ENCODE data around the gene ADAMTSL1.

- no peak for TF ChIP-seq CTCF (IDR thresholded peaks at IDR 0.05; ENCODE audit: insufficient read depth, low read depth, low read length)
- TF ChIP-seq EZH2 (IDR thresholded peaks at IDR 0.05; ENCODE audit: insufficient read depth, low read length): no peak
Measured at GRCh38 chr9:18771011-18771410, 297.1 kb downstream of the ADAMTSL1 start.

Data from astrocyte (in vitro differentiated cells and primary cell).